OCI-LY7 (cell line): ENCODE data around the gene DGCR2.

Source experiments
- EZH2phosphoT487 ChIP-seq: fragments of 200-600 bp; sonication (generic); IDR thresholded peaks from 2 replicates; pipeline ENCODE4 v1.6.1; 2018; ENCODE audit warnings: low read depth, borderline replicate concordance, mild to moderate bottlenecking, mixed run types, antibody characterized with exemption, low read length, moderate library complexity, mixed read lengths
- TF ChIP-seq, protein P1 (sequence below): fragments of 200-600 bp; sonication (generic); conservative IDR thresholded peaks from 2 replicates; pipeline ENCODE4 v1.5.1; 2014; ENCODE audit warnings: mild to moderate bottlenecking, antibody characterized with exemption, low read length, moderate library complexity, mixed read lengths

DNA sequence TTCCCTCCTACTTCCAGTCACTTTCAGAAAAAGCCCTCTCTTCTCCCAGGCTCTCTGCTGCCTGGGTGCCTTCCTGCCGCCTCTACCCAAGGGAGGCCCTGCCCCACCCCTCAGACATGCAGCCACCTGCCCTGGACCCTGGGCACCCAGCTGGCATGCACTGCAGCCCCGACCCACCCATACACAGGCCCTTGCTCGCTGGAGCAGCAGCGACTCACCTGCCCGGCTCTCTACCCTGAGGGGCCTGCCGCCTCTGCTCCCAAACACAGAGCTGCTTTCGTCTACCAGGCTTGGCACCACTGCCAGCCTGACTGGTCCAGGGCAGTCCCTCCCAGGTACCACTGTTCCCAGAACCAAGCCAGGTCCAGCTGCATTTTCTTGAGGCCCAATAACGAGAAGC lies 7.7 kb upstream of the DGCR2 start:
- TF ChIP-seq, protein P1, sequence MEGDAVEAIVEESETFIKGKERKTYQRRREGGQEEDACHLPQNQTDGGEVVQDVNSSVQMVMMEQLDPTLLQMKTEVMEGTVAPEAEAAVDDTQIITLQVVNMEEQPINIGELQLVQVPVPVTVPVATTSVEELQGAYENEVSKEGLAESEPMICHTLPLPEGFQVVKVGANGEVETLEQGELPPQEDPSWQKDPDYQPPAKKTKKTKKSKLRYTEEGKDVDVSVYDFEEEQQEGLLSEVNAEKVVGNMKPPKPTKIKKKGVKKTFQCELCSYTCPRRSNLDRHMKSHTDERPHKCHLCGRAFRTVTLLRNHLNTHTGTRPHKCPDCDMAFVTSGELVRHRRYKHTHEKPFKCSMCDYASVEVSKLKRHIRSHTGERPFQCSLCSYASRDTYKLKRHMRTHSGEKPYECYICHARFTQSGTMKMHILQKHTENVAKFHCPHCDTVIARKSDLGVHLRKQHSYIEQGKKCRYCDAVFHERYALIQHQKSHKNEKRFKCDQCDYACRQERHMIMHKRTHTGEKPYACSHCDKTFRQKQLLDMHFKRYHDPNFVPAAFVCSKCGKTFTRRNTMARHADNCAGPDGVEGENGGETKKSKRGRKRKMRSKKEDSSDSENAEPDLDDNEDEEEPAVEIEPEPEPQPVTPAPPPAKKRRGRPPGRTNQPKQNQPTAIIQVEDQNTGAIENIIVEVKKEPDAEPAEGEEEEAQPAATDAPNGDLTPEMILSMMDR = no peak
- no peak for TF ChIP-seq EZH2phosphoT487
